ENCODE measurements around the gene SLC25A6. TPM values are rescaled to one million over a fixed set of nuclear protein-coding genes. Genes with fewer than 3 reads are reported as not detected.

SLC25A6 gene
- total and polyA plus RNA-seq, 2 donors (not counting 3 experiments of a cell fraction or from before 2014, with no cell fraction given) = 410 to 1,153 TPM

DNA sequence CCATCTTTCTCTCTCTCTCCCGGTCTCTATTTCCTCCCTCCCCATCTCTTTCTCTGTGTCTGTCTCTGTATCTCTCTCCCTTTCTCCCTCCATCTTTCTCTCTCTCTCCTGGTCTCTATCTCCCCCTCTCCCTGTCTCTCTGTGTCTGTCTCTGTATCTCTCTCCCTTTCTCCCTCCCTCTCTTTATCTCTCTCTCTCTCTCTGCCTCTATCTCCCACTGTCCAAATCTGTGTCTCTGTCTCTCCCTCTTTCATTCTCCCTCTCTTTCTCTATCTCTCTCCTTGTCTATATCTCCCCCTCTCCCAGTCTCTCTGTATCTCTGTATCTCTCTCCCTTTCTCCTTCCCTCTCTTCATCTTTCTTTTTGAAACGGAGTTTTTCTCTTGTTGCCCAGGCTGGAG lies 31.7 kb downstream of the SLC25A6 start:
- ChIA-PET POLR2A (no interaction called here), CTCF (no interaction called here)
- FAIRE-seq (no peak), DNase-seq (ENCODE audit: low read depth, low spot score) (no peak)
- intact Hi-C loops (cut with micrococcal nuclease) = no loop called here
- dilution Hi-C loops (cut with MboI; ENCODE audit: extremely low pct_ligation_motif_present, low sequenced_read_pairs) = no loop called here
- TF ChIP-seq FOS (IDR thresholded peaks at IDR 0.05; ENCODE audit: borderline replicate concordance, insufficient read depth, low read length) (no peak), MYC (IDR thresholded peaks at IDR 0.05; ENCODE audit: low read depth, low read length) (no peak), POLR2A (IDR thresholded peaks at IDR 0.05; ENCODE audit: low read depth, low read length) (no peak), EZH2 (IDR thresholded peaks at IDR 0.05; ENCODE audit: borderline replicate concordance, low read depth, low read length, severe bottlenecking) (no peak), POLR2AphosphoS5 (IDR thresholded peaks at IDR 0.05; ENCODE audit: insufficient read depth, low read depth, low read length) (no peak), GATA2 (IDR thresholded peaks at IDR 0.05; ENCODE audit: insufficient read depth, insufficient read length, low read depth, low read length) (no peak), JUN (IDR thresholded peaks at IDR 0.05; ENCODE audit: borderline replicate concordance, insufficient read depth, insufficient read length, low read depth) (no peak)
- TF ChIP-seq, protein P1, sequence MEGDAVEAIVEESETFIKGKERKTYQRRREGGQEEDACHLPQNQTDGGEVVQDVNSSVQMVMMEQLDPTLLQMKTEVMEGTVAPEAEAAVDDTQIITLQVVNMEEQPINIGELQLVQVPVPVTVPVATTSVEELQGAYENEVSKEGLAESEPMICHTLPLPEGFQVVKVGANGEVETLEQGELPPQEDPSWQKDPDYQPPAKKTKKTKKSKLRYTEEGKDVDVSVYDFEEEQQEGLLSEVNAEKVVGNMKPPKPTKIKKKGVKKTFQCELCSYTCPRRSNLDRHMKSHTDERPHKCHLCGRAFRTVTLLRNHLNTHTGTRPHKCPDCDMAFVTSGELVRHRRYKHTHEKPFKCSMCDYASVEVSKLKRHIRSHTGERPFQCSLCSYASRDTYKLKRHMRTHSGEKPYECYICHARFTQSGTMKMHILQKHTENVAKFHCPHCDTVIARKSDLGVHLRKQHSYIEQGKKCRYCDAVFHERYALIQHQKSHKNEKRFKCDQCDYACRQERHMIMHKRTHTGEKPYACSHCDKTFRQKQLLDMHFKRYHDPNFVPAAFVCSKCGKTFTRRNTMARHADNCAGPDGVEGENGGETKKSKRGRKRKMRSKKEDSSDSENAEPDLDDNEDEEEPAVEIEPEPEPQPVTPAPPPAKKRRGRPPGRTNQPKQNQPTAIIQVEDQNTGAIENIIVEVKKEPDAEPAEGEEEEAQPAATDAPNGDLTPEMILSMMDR (IDR thresholded peaks at IDR 0.05; ENCODE audit: extremely low read depth in 1 of 2, insufficient read depth in 1 of 2, low read depth in 1 of 2, low read length in 2 of 2) = no peak
- TF ChIP-seq, protein P2, sequence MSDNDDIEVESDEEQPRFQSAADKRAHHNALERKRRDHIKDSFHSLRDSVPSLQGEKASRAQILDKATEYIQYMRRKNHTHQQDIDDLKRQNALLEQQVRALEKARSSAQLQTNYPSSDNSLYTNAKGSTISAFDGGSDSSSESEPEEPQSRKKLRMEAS (IDR thresholded peaks at IDR 0.05; ENCODE audit: insufficient read depth, insufficient read length) = no peak
- H3K9me3 ChIP-seq (replicated peaks; ENCODE audit: control insufficient read depth, insufficient read depth, low read length) = no peaks in the 10 kb centered on the region
- no peak overlapping the region for H3K4me2 ChIP-seq (ENCODE audit: insufficient read depth, low read length)
- H3K4me1 ChIP-seq (ENCODE audit: control insufficient read depth, extremely low read depth, insufficient read depth, low read length) = no peaks in the 10 kb centered on the region
- no peaks in the 10 kb centered on the region for H3K9me1 ChIP-seq (replicated peaks; ENCODE audit: control insufficient read depth, extremely low read depth, insufficient read depth, low read length)
- BruUV-seq (replicated peaks) = no TSS peak
- H3K27me3 ChIP-seq (ENCODE audit: control insufficient read depth in 2 of 2, insufficient read depth in 2 of 2, low read length in 2 of 2) = no peaks in the 10 kb centered on the region
- H4K20me1 ChIP-seq (replicated peaks; ENCODE audit: control insufficient read depth, extremely low read depth, insufficient read depth, low read length) = no peaks in the 10 kb centered on the region
- no peak overlapping the region for H3K9ac ChIP-seq (replicated peaks; ENCODE audit: extremely low read depth, insufficient read depth, low read length)
- no peak overlapping the region for H3K27ac ChIP-seq (ENCODE audit: insufficient read depth, low read depth, low read length)
- no peak overlapping the region for H2AFZ ChIP-seq (ENCODE audit: low read depth, low read length)
- peaks cover 0 to 2% of the 10 kb centered on the region in 2 experiments for H3K36me3 ChIP-seq (ENCODE audit: control insufficient read depth in 2 of 2, extremely low read depth in 1 of 2, insufficient read depth in 2 of 2, low read length in 2 of 2)
- no peaks in the 10 kb centered on the region for H3K79me2 ChIP-seq (ENCODE audit: control insufficient read depth, insufficient read depth, low read length)
- no peak overlapping the region for H3K4me3 ChIP-seq (replicated peaks in 1 of 3; ENCODE audit: insufficient read depth in 1 of 3, low read depth in 1 of 3, low read length in 3 of 3)

Data from endothelial cell of umbilical vein (primary cell).